Gastroesophageal sphincter (tissue), 3 donors: ENCODE data around the gene TTLL3.

Experiments used
- CTCF ChIP-seq, 4 experiments: fragments of 200-600 bp in 2 of 4; fragments of 450-650 bp in 2 of 4; sonication (generic) in 1 of 4; IDR thresholded peaks; one replicate each; pipeline ENCODE4 v1.5.1; 2017 to 2019; ENCODE audit warnings: antibody characterized with exemption in 4 of 4, mild to moderate bottlenecking in 2 of 4, moderate library complexity in 2 of 4
- POLR2A ChIP-seq, 2 donors: fragments of 450-650 bp; IDR thresholded peaks; one replicate each; pipeline ENCODE4 v1.6.1; 2017; ENCODE audit warnings: antibody characterized with exemption in 2 of 2, mild to moderate bottlenecking in 2 of 2, moderate library complexity in 1 of 2

GRCh38 chr3:9808345-9809037, 1.6 kb upstream of the TTLL3 start:
- TF ChIP-seq CTCF (IDR thresholded peaks at IDR 0.05) = peak in 1 of 4 experiments; percentile 3
- TF ChIP-seq POLR2A (IDR thresholded peaks at IDR 0.05) = no peak
